Stimulated activated naive CD8-positive, alpha-beta T cell treated with anti-CD3 and anti-CD28 coated beads, Interleukin-15, amount 100 ng/mL, for 72 hours (primary cell): ENCODE data around the gene CYYR1.
A peak's percentile ranks its signal among the peaks of the same experiment; 100 is the strongest.
"Not testable (repeated sequence)": the region's sequence is repeated elsewhere in the genome, so short reads cannot be mapped to it uniquely, and the experiment has no call there.

Experiments used
- ATAC-seq: fragments of 150-1000 bp; cut with Tn5 transposase; 2 replicates; pipeline ENCODE4 v1.10.0; 2021; ENCODE audit warnings: mild to moderate bottlenecking, moderate library complexity
- DNase-seq, 2 donors: peaks; one replicate each; pipeline ENCODE4 v3.0.0; 2021 to 2022
- H3K27ac Mint-ChIP-seq, 2 donors: one replicate each; pipeline ENCODE4 v1.8.0; 2022; ENCODE audit warnings: mild to moderate bottlenecking in 2 of 2, mixed read lengths in 2 of 2, moderate library complexity in 2 of 2
- H3K27me3 Mint-ChIP-seq: one replicate; pipeline ENCODE4 v1.8.0; 2022; ENCODE audit warnings: mixed read lengths
- H3K4me1 Mint-ChIP-seq: one replicate; pipeline ENCODE4 v1.8.0; 2022; ENCODE audit warnings: mild to moderate bottlenecking, mixed read lengths
- H3K4me3 Mint-ChIP-seq, 2 donors: one replicate each; pipeline ENCODE4 v1.8.0; 2022; ENCODE audit warnings: mild to moderate bottlenecking in 2 of 2, mixed read lengths in 2 of 2, moderate library complexity in 1 of 2
- H3K9me3 Mint-ChIP-seq, 2 donors: one replicate each; pipeline ENCODE4 v1.8.0; 2022; ENCODE audit warnings: mixed read lengths in 2 of 2

The CYYR1 gene

DNA sequence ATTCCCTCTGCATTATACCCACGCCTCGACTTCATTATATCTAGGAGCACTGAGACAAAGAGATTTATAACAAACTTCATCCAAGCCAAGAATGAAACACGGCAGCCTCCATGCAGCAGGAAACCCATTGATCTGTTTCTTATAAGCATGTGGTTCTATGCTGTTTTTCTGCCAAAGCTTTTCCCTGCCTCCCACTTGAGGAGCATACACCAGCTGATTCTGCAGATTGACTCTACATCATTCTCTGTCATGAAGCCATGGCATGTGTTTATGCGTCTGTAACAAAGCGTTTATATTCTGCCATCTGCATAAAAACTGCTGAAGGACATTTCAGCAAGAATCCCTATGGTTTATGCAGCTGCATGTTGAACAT is 102.0 kb downstream of the CYYR1 start:
- ATAC-seq (no peak), DNase-seq (no peak)
- Mint-ChIP-seq H3K4me1 (peaks cover 19% of the 10 kb centered on the region), H3K4me3 (no peak overlapping the region), H3K27me3 (no peaks in the 10 kb centered on the region), H3K9me3 (peaks cover 11 to 13% of the 10 kb centered on the region in 2 donors), H3K27ac (no peak overlapping the region)

DNA sequence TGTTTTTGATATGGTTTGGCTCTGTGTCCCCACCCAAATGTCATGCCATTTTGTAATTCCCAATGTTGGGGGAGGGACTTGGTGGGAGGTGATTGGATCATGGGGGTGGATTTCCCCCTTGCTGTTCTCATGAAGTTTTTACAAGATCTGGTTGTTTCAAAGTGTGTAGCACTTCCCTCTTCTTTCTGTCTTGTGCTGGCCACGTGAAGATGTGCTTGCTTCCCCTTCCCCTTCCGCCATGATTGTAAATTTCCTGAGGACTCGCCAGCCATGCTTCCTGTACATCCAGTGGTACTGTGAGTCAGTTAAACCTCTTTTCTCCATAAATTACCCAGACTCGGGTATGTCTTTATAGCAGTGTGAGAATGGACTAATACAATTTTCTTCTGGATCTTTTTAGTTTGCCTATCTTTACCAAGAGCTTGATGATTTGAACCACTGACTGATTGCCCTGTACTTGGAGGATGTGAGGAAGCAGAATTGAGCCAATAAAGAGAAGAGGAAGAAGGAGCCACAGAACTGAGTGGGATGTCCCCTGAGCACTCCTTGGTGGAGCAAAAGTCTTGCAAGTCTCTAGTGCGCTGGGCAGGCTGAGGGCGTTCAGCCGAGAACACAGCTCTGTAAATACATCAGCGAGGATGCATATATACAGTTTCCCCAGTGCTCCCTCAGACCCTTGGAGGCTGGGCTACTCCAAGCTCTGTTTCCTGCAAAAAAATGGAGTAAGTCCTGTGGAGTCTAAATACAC is 102.6 kb downstream of the CYYR1 start:
- peaks cover 11 to 13% of the 10 kb centered on the region in 2 donors for H3K9me3 Mint-ChIP-seq
- no peak for DNase-seq
- H3K27me3 Mint-ChIP-seq: no peaks in the 10 kb centered on the region
- H3K27ac Mint-ChIP-seq: no peak overlapping the region
- H3K4me1 Mint-ChIP-seq: peaks cover 19% of the 10 kb centered on the region
- ATAC-seq: no peak
- no peak overlapping the region for H3K4me3 Mint-ChIP-seq

DNA sequence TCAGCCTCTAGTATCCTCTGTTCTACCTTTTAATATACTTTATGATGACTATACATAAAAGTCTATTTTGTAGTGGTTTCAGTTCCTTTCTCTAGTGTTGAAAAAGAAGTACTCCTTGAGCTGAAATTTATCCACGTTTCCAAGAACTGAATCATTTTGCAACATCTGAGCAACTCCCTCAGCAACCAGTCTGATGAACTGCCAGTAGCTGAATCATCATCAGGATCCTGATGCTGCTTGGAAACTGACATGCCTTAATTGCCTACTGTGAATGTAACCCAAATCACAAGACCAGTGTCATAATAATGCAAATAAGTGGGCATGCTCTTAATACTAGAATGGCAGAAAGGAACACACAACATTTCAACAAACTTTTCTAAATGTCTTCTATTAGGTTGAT is 103.3 kb downstream of the CYYR1 start:
- Mint-ChIP-seq H3K4me1 (peaks cover 15% of the 10 kb centered on the region), H3K27ac (no peak overlapping the region)
- peak; percentile 25 for ATAC-seq

DNA sequence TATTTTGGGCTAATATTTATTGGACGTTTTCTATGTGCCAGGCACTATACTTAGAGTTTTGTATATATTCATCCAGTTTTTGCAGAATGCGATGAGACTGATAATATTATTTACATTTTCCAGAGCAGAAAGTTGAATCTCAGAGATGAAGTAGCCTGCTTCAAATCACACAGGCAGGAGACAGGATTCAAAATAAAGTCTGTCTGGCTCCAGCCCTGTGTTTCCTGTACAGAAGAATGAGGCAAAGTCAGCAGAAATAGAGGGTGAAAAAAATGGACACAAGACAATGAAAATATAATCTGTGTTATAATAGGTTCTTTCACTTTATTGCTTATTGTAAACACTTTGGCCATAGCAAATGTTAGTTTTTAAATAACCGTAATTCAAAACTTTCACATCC is 107.2 kb downstream of the CYYR1 start:
- no peak overlapping the region for H3K4me3 Mint-ChIP-seq
- ATAC-seq (no peak), DNase-seq (no peak)
- H3K4me1 Mint-ChIP-seq: no peaks in the 10 kb centered on the region
- no peaks in the 10 kb centered on the region for H3K27me3 Mint-ChIP-seq
- peaks cover 5 to 7% of the 10 kb centered on the region in 2 donors for H3K9me3 Mint-ChIP-seq
- H3K27ac Mint-ChIP-seq: no peak overlapping the region

More for the DNA sequence above, 103.3 kb downstream of the CYYR1 start:
- no peak for DNase-seq
- no peaks in the 10 kb centered on the region for H3K27me3 Mint-ChIP-seq
- H3K9me3 Mint-ChIP-seq: peaks cover 8 to 10% of the 10 kb centered on the region in 2 donors
- H3K4me3 Mint-ChIP-seq: no peak overlapping the region

DNA sequence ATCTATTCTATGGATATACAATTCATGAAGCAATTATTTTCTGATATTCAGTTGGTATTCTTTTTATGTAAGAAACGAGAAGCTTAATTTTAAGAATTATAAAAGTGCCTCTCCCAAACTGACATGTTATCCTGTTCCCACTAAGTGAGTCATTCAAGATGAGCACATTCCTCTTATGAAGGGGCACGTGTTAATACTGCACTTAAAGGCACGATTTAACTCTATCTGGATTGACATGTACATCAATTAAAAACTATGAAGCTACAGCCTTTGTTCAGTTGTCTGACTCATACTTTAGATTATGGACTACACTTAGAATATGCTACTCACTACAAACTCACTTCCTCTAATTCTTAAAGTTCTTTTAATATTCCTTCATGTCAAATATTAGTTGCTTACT is 111.6 kb downstream of the CYYR1 start:
- H3K4me3 Mint-ChIP-seq: no peak overlapping the region
- DNase-seq: no peak
- no peaks in the 10 kb centered on the region for H3K9me3 Mint-ChIP-seq
- ATAC-seq: no peak
- no peaks in the 10 kb centered on the region for H3K4me1 Mint-ChIP-seq
- no peak overlapping the region for H3K27ac Mint-ChIP-seq
- H3K27me3 Mint-ChIP-seq: peaks cover 8% of the 10 kb centered on the region

DNA sequence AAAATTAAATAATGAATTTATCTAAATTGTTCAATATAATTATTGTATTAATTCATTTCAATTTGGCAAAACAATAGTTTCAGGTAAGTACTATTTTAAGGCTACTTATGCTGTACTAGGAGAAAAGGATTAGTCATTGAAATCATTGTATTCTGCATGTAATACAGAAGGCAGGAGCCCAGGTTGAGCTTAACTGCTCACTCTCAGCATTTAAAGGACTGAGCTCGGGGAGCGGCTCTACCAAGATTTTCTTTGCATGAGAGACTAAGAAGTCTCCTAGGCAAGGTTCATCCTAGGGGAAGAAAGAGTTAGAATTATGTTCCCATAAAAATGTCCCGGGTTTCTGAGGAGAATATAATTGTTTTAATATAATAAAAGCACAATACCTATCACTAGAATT is 112.5 kb downstream of the CYYR1 start:
- H3K4me1 Mint-ChIP-seq: no peaks in the 10 kb centered on the region

DNA sequence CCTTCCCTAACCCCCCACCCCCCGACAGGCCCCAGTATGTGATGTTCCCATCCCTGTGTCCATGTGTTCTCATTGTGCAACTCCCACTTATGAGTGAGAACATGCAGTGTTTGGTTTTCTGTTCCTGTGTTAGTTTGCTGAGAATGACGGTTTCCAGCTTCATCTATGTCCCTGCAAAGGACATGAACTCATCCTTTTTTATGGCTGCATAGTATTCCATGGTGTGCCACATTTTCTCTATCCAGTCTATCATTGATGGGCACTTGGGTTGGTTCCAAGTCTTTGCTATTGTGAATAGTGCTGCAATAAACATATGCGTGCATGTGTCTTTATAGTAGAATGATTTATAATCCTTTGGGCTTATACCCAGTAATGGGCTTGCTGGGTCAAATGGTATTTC is 114.2 kb downstream of the CYYR1 start:
- H3K4me1 Mint-ChIP-seq, H3K27ac Mint-ChIP-seq, H3K9me3 Mint-ChIP-seq, H3K4me3 Mint-ChIP-seq, DNase-seq, ATAC-seq, H3K27me3 Mint-ChIP-seq: not testable (repeated sequence)

More for the DNA sequence above, 112.5 kb downstream of the CYYR1 start:
- H3K4me3 Mint-ChIP-seq: no peak overlapping the region
- peaks cover 8% of the 10 kb centered on the region for H3K27me3 Mint-ChIP-seq
- H3K27ac Mint-ChIP-seq: no peak overlapping the region
- no peaks in the 10 kb centered on the region for H3K9me3 Mint-ChIP-seq
- no peak for ATAC-seq
- no peak for DNase-seq

DNA sequence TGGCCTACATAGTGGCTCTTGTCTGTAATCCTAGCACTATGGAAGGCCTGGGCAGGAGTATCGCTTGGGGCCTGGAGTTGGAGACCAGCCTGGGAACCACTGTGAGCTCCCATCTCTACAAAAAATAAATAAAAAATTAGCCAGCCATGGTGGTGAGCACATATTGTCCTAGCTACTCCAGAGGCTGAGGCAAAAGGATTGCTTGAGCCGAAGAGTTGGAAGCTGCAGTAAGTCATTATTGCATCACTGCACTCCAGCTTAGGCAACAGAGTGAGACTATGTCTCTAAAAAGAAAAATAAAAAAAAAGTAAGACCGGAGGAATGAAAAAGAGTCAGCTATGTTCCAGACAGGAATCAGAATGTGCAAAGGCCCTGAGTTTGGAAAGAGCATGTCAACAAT is 115.3 kb downstream of the CYYR1 start:
- Mint-ChIP-seq H3K27ac (no peak overlapping the region), H3K9me3 (no peaks in the 10 kb centered on the region), H3K4me1 (no peaks in the 10 kb centered on the region), H3K4me3 (no peak overlapping the region), H3K27me3 (peaks cover 8% of the 10 kb centered on the region)
- DNase-seq (no peak), ATAC-seq (no peak)

DNA sequence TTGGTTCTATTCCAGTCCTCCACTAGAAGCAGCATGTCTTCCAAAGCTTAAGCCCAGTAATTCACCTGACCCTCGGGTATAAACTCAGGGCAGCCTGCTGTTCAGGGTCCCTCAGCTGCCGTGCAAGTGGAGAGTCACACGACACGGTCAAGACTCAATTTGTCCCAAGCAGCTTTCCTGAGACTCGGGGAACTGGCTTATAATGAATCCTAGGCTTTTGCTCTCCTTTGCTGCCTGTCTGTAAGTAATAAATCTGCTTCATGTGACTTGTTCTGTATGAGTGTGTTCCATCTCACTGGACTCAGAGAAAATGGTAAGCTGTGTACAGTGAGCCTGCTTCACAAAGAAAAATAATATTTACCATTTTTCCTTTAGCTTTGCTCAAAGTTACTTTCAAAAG is 119.8 kb downstream of the CYYR1 start:
- no peak for ATAC-seq
- H3K4me3 Mint-ChIP-seq: no peak overlapping the region
- no peaks in the 10 kb centered on the region for H3K27me3 Mint-ChIP-seq
- H3K27ac Mint-ChIP-seq: no peak overlapping the region
- H3K9me3 Mint-ChIP-seq: no peaks in the 10 kb centered on the region
- no peaks in the 10 kb centered on the region for H3K4me1 Mint-ChIP-seq
- no peak for DNase-seq

DNA sequence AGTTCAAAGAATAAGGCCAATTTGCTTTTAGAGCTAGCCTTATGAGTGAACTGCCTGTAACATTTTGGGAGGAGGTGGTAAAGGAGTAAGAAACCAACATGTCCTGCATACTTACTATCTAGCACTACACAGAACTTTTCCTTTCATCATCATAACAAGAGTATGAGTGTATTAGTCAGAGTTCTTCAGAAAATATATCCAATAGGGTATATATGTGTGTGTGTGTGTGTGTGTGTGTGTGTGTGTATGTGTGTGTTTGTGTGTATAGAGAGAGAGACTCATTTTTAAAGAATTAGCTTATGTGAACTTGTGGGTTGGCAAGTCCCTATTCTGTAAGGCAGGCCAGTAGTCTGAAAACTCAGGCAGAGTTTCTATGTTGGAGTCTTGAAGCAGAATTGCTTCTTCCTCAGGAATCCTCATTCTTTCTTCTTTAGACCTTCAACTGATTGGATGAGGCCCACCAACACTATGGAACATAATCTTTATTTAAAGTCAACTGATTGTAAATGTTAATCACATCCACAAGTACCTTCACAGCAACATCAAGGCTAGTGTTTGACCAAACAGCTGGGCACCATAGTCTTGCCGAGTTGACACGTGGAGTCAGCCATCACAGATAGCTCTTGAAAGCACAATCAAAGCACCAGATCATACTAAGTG is 121.9 kb downstream of the CYYR1 start:
- Mint-ChIP-seq H3K9me3 (no peaks in the 10 kb centered on the region), H3K4me1 (no peaks in the 10 kb centered on the region), H3K4me3 (no peak overlapping the region), H3K27me3 (no peaks in the 10 kb centered on the region), H3K27ac (no peak overlapping the region)
- DNase-seq: no peak
- ATAC-seq: no peak

DNA sequence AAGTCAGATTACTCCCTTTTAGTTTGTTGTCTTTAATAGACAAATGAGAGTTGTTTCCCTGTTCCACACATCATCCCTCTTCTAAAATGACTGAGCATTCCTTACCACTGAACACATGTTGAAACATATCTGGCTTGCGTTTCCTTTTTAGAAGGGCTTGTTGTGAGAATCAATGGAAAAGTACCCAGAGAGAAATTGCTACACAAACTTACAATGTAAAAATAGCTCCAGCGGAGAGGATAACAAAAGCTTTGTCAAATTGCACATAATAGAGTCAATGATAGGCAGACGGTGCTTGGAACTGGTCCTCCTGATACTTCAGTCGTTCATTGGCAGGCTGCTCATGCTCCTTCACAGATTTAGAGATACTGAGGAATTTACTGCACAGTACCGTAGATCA is 123.9 kb downstream of the CYYR1 start:
- Mint-ChIP-seq H3K27me3 (no peaks in the 10 kb centered on the region), H3K9me3 (no peaks in the 10 kb centered on the region), H3K4me3 (no peak overlapping the region), H3K27ac (no peak overlapping the region), H3K4me1 (no peaks in the 10 kb centered on the region)
- DNase-seq (no peak), ATAC-seq (no peak)

DNA sequence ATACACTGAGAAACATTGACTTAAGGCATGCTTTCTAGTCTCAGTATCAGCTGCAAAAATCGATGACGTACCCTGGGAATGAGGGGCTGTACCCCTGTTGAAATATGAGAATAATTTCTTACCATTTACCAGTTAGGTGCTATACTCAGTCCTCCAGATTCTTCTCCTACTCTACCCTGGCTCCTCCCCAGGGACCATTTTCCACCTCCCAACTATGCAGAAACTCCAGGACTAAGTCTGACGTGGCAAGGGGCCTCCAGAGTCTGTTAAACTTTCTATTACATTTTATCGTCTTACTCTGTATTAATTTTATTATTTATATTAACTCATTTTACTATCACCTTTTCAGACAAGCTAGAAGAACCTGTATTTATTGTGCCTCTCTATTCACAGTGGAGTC is 124.3 kb downstream of the CYYR1 start:
- Mint-ChIP-seq H3K9me3 (no peaks in the 10 kb centered on the region), H3K27ac (no peak overlapping the region), H3K4me1 (no peaks in the 10 kb centered on the region), H3K4me3 (no peak overlapping the region), H3K27me3 (no peaks in the 10 kb centered on the region)
- no peak for DNase-seq
- no peak for ATAC-seq

DNA sequence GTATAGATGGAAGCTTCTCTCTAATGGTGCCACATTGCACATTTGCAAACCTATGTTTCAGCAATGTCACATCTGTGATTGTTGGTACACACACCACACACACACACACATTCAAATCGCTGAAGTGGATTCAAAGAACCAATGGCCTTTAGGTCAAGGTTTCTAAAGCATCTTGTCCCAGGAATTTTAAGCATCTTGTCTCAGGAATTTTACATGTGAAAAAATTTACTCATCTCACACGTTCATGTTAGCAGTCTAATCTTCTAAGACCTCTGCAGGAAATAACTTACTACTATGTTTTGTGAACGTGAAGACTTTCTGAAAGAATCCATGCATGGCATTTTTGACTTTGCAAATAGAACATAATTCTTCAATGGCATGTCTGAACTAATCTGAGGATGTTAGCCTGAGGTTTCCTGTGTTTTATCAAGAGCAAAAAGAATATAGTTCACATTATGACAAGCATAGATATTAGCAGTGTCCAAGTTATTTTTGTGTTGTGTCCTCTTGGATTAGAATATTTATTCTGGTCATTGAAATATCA is 125.1 kb downstream of the CYYR1 start:
- no peak overlapping the region for H3K27ac Mint-ChIP-seq
- DNase-seq (no peak), ATAC-seq (no peak)
- no peak overlapping the region for H3K4me3 Mint-ChIP-seq
- H3K27me3 Mint-ChIP-seq: no peaks in the 10 kb centered on the region
- no peaks in the 10 kb centered on the region for H3K4me1 Mint-ChIP-seq
- H3K9me3 Mint-ChIP-seq: no peaks in the 10 kb centered on the region

DNA sequence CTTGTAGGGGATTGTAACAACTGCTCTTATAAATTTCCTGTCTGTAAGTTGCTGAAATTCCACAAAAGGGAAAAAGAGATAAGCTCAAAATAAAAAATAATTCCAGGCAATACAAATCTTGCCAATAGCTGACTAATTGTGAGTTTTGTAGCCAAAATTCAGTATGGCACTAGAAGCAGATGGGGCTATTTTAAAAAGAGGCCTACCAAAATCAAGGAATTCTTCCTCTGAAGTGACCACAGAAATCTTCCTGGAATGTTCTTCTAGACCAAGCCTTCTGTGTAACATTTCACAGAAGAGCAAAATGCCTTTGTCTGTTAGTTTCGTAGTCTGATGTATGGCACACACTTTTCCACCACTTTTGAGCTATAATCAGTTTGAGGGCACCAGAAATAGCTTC is 127.6 kb downstream of the CYYR1 start:
- no peaks in the 10 kb centered on the region for H3K27me3 Mint-ChIP-seq
- no peaks in the 10 kb centered on the region for H3K4me1 Mint-ChIP-seq
- DNase-seq (no peak), ATAC-seq (no peak)
- H3K27ac Mint-ChIP-seq: no peak overlapping the region
- H3K9me3 Mint-ChIP-seq: no peaks in the 10 kb centered on the region
- H3K4me3 Mint-ChIP-seq: no peak overlapping the region

DNA sequence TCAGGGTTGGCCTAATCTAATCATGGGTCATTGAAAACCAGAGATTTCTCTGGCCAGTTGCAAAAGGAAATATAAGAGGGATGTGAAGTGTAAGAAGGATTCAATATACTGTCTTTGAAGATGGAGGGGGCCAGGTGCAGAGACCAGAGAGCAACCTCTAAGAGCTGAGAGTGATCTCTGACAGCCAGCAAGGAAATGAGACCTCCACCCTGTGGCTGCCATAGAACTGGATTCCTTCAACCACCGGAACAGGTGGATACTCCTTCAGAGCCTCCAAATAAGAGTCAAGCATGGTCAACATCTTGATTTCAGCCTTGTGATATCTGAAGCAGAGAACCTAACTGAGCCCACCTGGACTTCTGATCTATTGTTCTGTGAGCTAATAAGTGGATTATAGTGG is 128.4 kb downstream of the CYYR1 start:
- Mint-ChIP-seq H3K27me3 (no peaks in the 10 kb centered on the region), H3K9me3 (no peaks in the 10 kb centered on the region), H3K27ac (no peak overlapping the region), H3K4me3 (no peak overlapping the region), H3K4me1 (no peaks in the 10 kb centered on the region)
- ATAC-seq (no peak), DNase-seq (no peak)

DNA sequence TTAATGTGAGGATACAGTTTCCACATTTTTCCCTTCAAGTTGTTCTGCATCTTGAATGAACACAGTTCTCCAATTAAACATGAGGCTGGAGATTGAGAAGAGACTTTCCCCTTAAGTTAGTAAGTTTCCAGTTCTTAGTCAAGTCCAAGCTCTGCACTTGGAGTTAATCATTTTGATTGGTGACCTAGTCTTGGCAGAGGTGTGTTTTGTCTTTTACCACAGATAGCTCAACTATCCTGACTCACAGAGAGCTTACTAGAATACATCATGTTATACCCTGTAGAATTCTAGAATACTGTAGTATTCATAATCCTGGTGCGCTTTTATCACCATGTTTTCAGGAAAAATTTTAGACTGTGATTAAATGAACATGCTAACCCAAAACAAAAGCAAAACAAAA is 129.2 kb downstream of the CYYR1 start:
- Mint-ChIP-seq H3K27me3 (no peaks in the 10 kb centered on the region), H3K4me3 (no peak overlapping the region), H3K27ac (no peak overlapping the region), H3K9me3 (peaks cover 0 to 2% of the 10 kb centered on the region in 2 donors), H3K4me1 (no peaks in the 10 kb centered on the region)
- DNase-seq (no peak), ATAC-seq (no peak)
